Ovary (tissue), 9 donors: ENCODE data around the gene ZNF689. TPM values are rescaled to one million over a fixed set of nuclear protein-coding genes. Genes with fewer than 3 reads are reported as not detected.

Experiments
- DNase-seq, 5 donors: peaks; one replicate each; pipeline ENCODE4 v3.0.0-alpha.2; 2019 to 2020
- H3K27ac ChIP-seq, 2 donors: fragments of 200-600 bp; one replicate each; pipeline versions ENCODE4 v1.5.1 to v1.8.0; 2019 to 2022
- H3K27me3 ChIP-seq: fragments of 200-600 bp; one replicate; pipeline ENCODE4 v1.8.0; 2022
- H3K36me3 ChIP-seq: fragments of 200-600 bp; sonication (generic); one replicate; pipeline ENCODE4 v1.5.1; 2019
- H3K4me1 ChIP-seq: one replicate; pipeline ENCODE4 v1.8.1; 2013; ENCODE audit warnings: mild to moderate bottlenecking, moderate library complexity; ENCODE audit not compliant: insufficient read depth
- H3K4me3 ChIP-seq: fragments of 200-600 bp; sonication (generic); one replicate; pipeline ENCODE4 v1.5.1; 2017
- H3K9me3 ChIP-seq, 2 donors: fragments of 200-600 bp in 1 of 2; sonication (generic) in 1 of 2; one replicate each; pipeline versions ENCODE4 v1.5.1 to v1.8.1; 2013 to 2019; ENCODE audit warnings: mild to moderate bottlenecking in 1 of 2, moderate library complexity in 1 of 2
- CTCF ChIP-seq, 3 donors: fragments of 450-650 bp in 2 of 3; fragments of 200-600 bp in 1 of 3; IDR thresholded peaks; one replicate each; pipeline versions ENCODE4 v1.5.1 to v1.8.0; 2016 to 2022; ENCODE audit warnings: antibody characterized with exemption in 3 of 3, mild to moderate bottlenecking in 1 of 3
- EP300 ChIP-seq: sonication (generic); formaldehyde crosslinking; IDR thresholded peaks from one replicate; pipeline ENCODE4 v1.6.1; 2017; ENCODE audit warnings: antibody characterized with exemption
- POLR2A ChIP-seq: fragments of 450-650 bp; IDR thresholded peaks from one replicate; pipeline ENCODE4 v1.6.1; 2017; ENCODE audit warnings: antibody characterized with exemption, mild to moderate bottlenecking, moderate library complexity
- WGBS, 3 donors: extraction: QIAGEN DNeasy Blood & Tissue Kit in 1 of 3; methylation state at CpG; one replicate each; pipeline versions ENCODE4 v1.1.5 to v1.1.7; 2013 to 2017; 5-methylcytosine and 5-hydroxymethylcytosine counted together
- intact Hi-C, 4 donors: fragments of 100-400 bp; cut with DNase I; formaldehyde crosslinking; loops; one replicate each; pipeline versions ENCODE4 v1.11.0 to v1.15.1; 2022 to 2023
- polyA plus RNA-seq, 2 donors: library from polyadenylated mRNA; stranded (reverse); fragments of 200-250 nt in 1 of 2; fragments of 350-450 nt in 1 of 2; fragmentation: Illumina TruSeq in 1 of 2; extraction: RNeasy Lipid Tissue Mini Kit (QIAGEN cat#74804) in 1 of 2; gene quantifications; one replicate each; pipeline ENCODE4 v1.2.3, GENCODE V29; 2013 to 2014
- total RNA-seq, 7 donors: library from RNA; depleted of rRNA in 2 of 7; stranded (reverse); fragments of >200 nt in 2 of 7; fragmentation: NEBNext Ultra II Directional in 3 of 7; extraction: Animal tissue kit (Norgen Biotek cat#: 25700) in 3 of 7; gene quantifications; one replicate each; pipeline versions ENCODE4 v1.1.0 to v1.2.4, GENCODE V29; 2016 to 2023
- donor health status: DM: no; HTN: no; CAD: no; lungs with moderate emphysema.
- donor health status: DM: no; HTN: no; CAD: no.
- donor health status: Bipolar disorder and iron deficiency.
- donor health status: DM: yes; HTN: yes; CAD: no.
- donor health status: DM: no; HTN: no; CAD: no.
- donor health status: DM: yes; HTN: yes; CAD: no.

The ZNF689 gene
- total and polyA plus RNA-seq, 9 donors, result 6.2 to 13.2 (median 10.2) TPM

- H3K4me3 ChIP-seq, result peak overlapping the region; percentile 91
- H3K27ac ChIP-seq, result peak overlapping the region in 1 of 2 donors; percentile 98
- intact Hi-C loops, result loop anchor here in 1 of 4 donors (5.0 kb wide), 1 partner anchor 132 kb away; no protein-coding TSS in a partner anchor
Observed at GRCh38 chr16:30569746-30570635, 40.2 kb downstream of the ZNF689 start.

GRCh38 chr16:30569281-30569680, 40.9 kb downstream of the ZNF689 start:
- H3K9me3 ChIP-seq, result no peaks in the 10 kb centered on the region
- no peak overlapping the region for H3K4me3 ChIP-seq
- TF ChIP-seq POLR2A, result no peak
- TF ChIP-seq CTCF (IDR thresholded peaks at IDR 0.05), result no peak
- no peak for TF ChIP-seq EP300
- peaks cover 10% of the 10 kb centered on the region for H3K4me1 ChIP-seq
- no peaks in the 10 kb centered on the region for H3K36me3 ChIP-seq
- H3K27ac ChIP-seq, result no peak overlapping the region
- no peak for DNase-seq
- no peaks in the 10 kb centered on the region for H3K27me3 ChIP-seq
- intact Hi-C loops, result no loop called here
- WGBS, 3 donors, result 91 to 92% (median 91%) methylated on average over 3 of the region's 3 CpGs

More at GRCh38 chr16:30569746-30570635, 40.2 kb downstream of the ZNF689 start:
- Histone ChIP-seq H3K4me1 (peaks cover 10% of the 10 kb centered on the region), H3K36me3 (no peaks in the 10 kb centered on the region), H3K9me3 (no peaks in the 10 kb centered on the region), H3K27me3 (no peaks in the 10 kb centered on the region)
- DNase-seq, result peak in 3 of 5 donors; percentile 32 to 47 (median 43)
- WGBS, 3 donors, result 87 to 89% (median 89%) methylated on average over 41 to 44 of the region's 44 CpGs
- TF ChIP-seq EP300 (no peak), POLR2A (no peak), CTCF (IDR thresholded peaks at IDR 0.05) (no peak)

- peaks cover 10% of the 10 kb centered on the region for H3K4me1 ChIP-seq
- H3K4me3 ChIP-seq, result no peak overlapping the region
- no peak overlapping the region for H3K27ac ChIP-seq
- 58 to 66% (median 64%) methylated on average over 6 of the region's 6 CpGs for WGBS, 3 donors
- no peaks in the 10 kb centered on the region for H3K9me3 ChIP-seq
- H3K27me3 ChIP-seq, result no peaks in the 10 kb centered on the region
- intact Hi-C loops, result no loop called here
- H3K36me3 ChIP-seq, result no peaks in the 10 kb centered on the region
- no peak for TF ChIP-seq CTCF (IDR thresholded peaks at IDR 0.05)
- no peak for TF ChIP-seq EP300
- no peak for TF ChIP-seq POLR2A
- no peak for DNase-seq
Observed at GRCh38 chr16:30567991-30568638, 42.1 kb downstream of the ZNF689 start.

- Histone ChIP-seq H3K4me1 (peaks cover 8% of the 10 kb centered on the region), H3K27me3 (no peaks in the 10 kb centered on the region), H3K9me3 (no peaks in the 10 kb centered on the region), H3K27ac (no peak overlapping the region), H3K36me3 (no peaks in the 10 kb centered on the region), H3K4me3 (no peak overlapping the region)
- no peak for DNase-seq
- TF ChIP-seq CTCF (IDR thresholded peaks at IDR 0.05) (no peak), POLR2A (no peak), EP300 (no peak)
- WGBS, 3 donors, result 82 to 89% (median 85%) methylated on average over 14 of the region's 14 CpGs
- intact Hi-C loops, result no loop called here
Observed at GRCh38 chr16:30567160-30567990, 42.8 kb downstream of the ZNF689 start.
